GM21526 (cell line): ENCODE data around the gene DLG2.

Experiments used
- ATAC-seq: cut with Tn5 transposase; IDR thresholded peaks from one replicate; pipeline ENCODE4 v1.9.1; 2021; ENCODE audit warnings: moderate library complexity; ENCODE audit not compliant: unreplicated experiment, low FRiP score

Gene DLG2

GRCh38 chr11:84129961-84130576 is 1497.1 kb downstream of the DLG2 start:
- ATAC-seq = peak; percentile 7

DNA sequence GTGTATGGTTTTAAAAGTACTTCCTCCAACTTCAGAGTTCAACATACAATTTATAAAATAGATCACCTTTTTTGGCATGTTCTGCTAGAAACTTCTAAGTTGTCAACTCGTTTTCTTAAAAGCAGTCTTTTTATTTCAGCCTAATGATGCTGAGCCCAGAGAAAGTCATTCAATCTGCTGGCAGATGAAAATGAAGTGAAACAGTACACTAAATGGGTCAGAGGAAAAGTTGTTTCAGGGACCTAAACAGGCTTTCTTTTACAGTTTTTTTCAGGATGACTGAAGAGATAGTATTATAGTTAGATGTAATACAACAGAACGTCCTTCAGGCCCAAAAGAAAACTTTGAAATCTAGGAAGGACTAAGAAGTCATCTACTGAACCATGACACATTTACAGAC is 1498.3 kb downstream of the DLG2 start:
- ATAC-seq = no peak

DNA sequence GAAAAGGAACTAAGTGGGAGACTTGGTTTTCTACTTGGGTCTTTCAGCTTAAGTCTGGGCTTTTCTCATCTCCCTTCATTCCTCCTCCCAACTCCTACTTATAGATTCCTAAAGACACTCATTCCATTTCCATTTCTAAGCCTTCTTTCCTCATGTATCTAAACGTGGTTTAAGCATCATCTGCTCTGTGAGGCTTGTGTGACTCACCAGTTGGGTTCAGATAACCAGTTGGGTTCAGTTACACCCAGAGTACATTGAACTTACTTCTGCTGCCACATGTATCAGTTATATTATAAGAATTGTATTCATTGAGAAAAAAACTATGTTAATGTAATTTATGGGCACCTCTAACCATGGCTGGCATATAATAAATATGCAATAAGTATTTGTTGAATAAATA is 1509.8 kb downstream of the DLG2 start:
- no peak for ATAC-seq

DNA sequence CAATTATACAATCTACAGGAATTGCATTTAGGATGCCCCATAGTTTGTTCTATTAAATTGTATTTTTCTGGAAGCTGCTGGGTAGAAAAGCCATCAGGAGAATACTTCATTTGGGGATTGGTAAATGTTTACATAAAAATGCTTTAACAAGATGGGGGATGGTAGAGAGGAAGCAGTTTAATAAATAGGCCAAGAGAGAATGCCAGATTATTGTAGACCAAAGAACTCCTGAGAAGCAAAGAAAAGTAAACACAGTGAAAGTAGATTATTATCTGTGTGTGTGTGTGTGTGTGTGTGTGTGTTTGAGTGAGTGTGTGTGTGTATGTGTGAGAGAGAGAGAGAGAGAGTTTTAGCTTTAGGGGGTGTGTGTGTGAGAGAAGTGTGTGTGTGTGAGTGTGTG is 1520.6 kb downstream of the DLG2 start:
- ATAC-seq = no peak

- ATAC-seq = no peak
Observed at GRCh38 chr11:84105148-84105547, 1522.0 kb downstream of the DLG2 start.

DNA sequence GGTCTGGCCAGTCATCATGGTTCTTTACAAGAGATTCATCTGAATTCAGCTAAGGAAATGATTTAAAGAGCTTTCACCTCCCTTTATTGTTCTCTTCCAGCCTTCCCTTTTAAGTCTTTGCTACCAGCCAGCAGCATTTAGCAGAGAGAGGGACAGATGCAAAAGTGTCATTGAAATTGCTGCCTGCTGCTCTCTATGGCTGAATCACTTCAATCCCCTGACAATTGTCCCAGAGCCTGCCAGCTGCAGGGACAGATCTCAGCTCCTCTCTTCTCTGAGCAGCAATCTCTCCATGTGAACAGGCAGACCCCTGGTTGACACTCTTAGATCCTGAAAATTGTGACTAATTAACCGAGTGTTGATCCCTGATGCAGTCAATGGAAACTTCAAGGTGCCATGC is 1524.0 kb downstream of the DLG2 start:
- ATAC-seq = no peak

GRCh38 chr11:84097186-84097585 is 1530.0 kb downstream of the DLG2 start:
- no peak for ATAC-seq

DNA sequence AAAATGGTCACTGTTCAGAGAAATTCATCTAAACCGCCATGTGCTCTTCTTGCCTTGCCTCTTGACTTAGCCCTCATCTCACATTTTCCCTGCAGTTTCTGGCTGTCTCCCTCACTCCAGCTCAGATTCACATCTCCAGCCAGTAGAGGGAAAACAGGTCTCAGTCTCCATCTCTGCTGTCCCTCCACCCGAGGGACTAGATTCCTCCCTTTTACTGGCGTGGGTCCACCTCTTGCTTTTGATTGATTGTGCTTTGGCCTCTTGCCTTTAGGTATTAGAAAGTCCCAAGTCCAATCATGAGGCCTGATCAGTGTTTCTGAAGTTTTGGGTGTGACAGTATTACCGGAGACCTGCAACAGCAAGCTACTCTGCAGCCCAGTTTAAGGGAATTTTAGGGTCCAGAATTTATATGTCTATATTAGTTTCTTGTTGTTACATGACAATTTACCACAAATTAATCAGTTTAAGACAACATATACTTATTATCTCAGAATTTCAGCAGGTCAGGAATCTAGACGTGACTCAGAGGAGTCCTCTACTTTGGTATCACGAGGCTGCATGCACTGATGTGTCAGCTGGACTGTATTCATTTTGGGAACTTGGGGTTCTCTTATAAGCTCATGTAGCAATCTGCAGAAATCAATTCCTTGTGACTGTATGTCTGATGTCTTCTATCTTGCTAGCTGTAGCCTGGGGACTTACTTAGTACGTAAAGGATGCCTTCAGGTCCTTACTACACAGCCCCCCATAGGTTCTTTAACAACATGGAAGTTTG is 1535.7 kb downstream of the DLG2 start:
- ATAC-seq = no peak

DNA sequence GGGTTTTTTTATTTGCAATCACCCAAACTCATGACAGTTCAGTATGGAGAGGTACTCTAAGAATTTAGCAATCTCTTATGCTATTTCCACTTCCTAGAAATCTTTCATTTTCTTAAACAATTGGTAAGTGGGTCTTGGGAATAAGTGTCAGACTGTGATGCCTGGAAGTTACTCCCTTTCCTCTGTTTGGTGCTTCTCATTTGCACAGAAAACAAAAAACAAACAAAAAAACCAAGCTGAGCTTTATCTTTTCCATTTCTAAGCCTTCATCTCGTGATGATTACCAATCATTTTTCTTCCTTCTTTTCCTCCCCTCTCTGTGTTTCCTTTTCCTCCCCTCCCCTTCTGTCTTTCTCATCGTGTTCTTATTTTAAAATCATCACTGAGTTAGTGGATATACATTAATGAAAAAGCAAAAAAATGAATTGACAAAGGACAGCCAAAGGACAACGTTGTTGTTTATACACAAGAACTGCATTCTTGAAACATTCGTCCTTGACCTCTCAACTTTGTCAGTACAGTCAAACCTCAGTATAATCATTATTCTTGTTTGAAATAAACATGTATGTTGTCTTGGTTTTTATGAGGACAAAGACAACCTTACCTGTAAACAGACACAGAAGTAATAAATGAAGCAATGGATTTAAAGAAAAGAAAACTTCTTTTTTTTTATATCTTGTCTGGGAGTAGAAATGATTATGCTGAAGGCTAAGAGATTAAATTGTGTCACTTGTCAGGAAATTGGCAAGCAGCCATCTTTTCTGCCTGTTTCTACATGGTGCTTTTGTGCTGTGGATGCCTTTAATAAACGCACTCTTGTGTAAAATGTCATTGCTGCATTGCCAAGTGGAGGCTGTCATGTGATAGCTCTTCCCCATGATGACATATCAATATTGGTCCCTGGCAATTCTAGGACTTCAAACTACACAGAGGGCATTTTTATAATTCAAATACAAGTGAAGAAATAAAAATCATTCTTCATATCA is 1537.8 kb downstream of the DLG2 start:
- no peak for ATAC-seq

DNA sequence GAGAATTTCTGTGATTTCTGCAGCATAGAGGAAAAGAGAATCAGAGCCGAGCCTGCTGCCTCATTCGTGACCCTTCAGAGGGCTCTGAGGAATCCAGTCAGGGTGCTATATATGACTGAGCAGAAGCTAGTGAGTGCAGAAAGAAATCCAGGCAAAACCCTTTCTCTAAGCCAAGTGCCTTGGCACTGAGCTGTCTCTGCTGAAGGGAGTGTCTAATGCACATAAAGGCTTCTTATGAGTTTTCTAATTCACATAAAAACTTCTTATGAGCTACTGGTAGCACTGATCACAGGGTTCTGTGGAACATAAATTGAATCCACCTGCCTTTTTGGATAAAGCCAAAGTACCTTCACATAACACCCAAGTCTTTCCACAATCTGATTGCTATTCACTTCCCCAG is 1555.3 kb downstream of the DLG2 start:
- ATAC-seq = no peak

DNA sequence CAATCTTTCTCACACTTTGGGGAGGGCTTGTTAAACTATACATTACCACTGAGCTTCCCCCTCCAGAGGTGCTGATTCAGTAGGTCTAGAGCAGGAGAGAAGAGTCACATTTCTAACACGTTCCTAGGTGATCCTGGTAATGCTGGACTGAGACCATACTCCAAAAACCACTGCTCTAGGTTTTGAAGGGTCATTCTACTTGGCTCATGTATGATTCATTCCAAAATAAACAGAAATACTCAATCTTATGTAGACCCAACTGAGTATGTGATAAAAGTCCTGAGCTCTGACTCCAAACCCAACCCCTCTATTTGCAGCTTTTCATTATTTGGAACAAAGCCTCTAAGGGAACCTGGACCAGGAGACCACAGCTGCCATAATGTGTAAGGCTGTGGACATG is 1558.1 kb downstream of the DLG2 start:
- no peak for ATAC-seq

DNA sequence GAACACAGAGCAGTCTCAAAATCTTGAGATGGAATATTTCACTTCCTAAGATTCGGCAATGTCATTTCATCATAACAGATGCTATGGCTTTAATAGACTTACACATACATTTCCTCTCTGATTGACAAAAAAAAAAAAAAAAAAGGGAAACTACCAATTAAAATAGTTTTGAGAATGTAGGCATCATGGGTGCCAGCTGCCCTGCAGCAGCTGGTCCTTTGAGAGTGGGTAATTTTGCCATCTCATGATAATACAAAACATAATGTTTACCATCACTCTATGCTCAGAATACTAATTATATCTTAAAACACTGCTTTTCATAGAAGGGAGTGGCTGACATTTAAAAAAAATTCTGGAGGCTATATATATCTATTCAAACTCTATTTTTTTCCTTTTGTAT is 1565.4 kb downstream of the DLG2 start:
- ATAC-seq = no peak

- ATAC-seq = no peak
Observed at GRCh38 chr11:84056653-84057376, 1570.3 kb downstream of the DLG2 start.

GRCh38 chr11:84045146-84045545 is 1582.0 kb downstream of the DLG2 start:
- ATAC-seq = no peak

DNA sequence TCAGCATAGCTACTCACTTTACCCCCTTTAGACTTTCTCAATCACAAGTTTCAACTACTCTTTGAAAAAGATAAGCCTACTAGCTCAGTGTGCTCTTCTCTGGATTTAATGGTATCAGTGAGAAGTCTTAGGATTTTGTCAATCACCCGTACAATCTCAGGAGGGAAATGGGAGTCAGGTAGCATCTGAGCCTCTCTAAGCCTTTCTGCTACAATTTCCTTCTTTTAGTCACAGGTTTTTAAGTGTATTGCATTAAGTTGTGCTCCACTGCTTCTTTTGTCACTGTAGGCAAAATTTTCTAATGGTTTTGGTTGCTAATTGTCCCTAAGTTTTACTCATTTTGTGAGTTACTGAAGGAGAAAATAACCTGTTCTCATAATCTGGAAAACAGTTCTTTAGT is 1582.4 kb downstream of the DLG2 start:
- no peak for ATAC-seq

DNA sequence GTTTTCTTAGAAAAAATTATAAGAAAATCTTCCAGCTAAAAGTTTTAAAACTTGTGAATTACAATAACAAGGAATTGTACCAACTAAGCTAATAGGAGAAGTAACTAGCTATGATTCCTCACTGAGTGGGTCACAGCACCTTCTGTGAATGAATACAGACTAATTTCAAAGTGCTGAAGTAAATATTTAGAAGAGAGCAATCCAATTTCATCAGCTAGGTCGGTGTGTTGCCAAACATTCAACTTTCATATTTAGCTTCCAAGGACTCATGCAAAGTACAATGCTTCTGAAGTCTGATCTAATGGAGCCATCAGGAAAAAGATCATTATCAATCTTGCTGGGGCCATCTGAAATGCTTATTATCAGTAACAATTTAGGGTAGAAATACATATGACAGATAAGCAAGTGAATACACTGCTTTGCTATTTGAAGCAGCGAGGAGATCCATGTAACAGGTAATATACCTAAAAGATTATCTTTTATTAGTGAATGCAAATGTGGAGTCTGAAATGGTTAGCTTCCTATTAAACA is 1590.4 kb downstream of the DLG2 start:
- no peak for ATAC-seq

- no peak for ATAC-seq
Observed at GRCh38 chr11:84035645-84036044, 1591.5 kb downstream of the DLG2 start.

DNA sequence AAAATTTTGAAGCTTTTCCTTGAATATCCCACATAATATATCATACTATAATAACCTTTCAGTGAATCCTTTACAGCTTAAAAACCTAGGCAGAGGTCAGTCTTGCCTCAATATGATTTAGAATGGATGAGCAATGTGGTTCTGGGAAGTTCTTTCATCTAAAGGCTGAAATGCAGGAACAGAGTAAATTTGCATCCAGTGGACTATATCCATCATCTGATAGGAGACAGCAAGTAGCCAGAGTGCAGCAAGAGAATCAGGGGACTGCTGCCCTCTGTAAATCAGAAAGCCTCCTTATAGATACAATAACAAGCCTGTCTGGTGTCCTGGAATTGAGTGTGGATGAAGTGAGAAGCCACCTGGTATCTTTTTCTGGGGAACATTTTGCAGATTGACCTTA is 1592.7 kb downstream of the DLG2 start:
- ATAC-seq = no peak

- ATAC-seq = no peak
Observed at GRCh38 chr11:84024266-84024665, 1602.9 kb downstream of the DLG2 start.

DNA sequence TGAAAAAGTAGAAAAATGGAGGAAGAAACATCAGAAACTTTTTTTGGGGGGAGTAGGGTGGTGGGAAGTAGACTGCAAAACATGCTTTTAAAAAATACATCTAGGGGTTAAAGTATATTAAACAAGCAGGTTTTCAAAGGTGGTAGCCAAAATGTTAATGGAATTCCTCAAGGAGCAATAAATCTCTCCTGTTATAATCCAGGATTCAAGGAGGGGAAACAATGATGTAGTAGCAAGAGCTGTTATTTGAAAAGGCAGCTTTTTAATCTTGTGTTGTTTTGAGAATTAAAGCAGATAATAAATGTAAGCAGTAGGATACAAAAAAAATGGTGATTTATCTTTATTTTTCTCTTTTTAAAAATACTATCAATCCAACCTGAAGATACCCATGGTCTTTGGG is 1604.4 kb downstream of the DLG2 start:
- no peak for ATAC-seq
